Fibroblast of villous mesenchyme (primary cell): Measurements from ENCODE around the gene CYREN. TPM values are rescaled to one million over a fixed set of nuclear protein-coding genes. Genes with fewer than 3 reads are reported as not detected.
"Not testable (repeated sequence)": the region's sequence is repeated elsewhere in the genome, so short reads cannot be mapped to it uniquely, and the experiment has no call there.

ENCODE experiments used
- DNase-seq: peaks from one replicate; pipeline ENCODE4 v3.0.0-alpha.2; 2010; ENCODE audit warnings: low read depth
- H3K4me3 ChIP-seq: 2 replicates; pipeline ENCODE4 v1.5.1; 2011; ENCODE audit warnings: low read depth, mild to moderate bottlenecking, low read length
- total RNA-seq: library from RNA; depleted of rRNA; stranded (reverse); fragments of >200 nt; gene quantifications from 2 replicates; pipeline ENCODE4 v1.2.3, GENCODE V29; 2012
- TF ChIP-seq, protein P1 (sequence below): IDR thresholded peaks from 2 replicates; pipeline ENCODE4 v1.5.1; 2012; ENCODE audit warnings: low read depth, mild to moderate bottlenecking, low read length; ENCODE audit not compliant: insufficient read depth

Gene CYREN
- total RNA-seq, 1 donor: 34.1 TPM

GRCh38 chr7:135179321-135179925 is 8.9 kb upstream of the CYREN start:
- DNase-seq: no peak
- TF ChIP-seq, protein P1, sequence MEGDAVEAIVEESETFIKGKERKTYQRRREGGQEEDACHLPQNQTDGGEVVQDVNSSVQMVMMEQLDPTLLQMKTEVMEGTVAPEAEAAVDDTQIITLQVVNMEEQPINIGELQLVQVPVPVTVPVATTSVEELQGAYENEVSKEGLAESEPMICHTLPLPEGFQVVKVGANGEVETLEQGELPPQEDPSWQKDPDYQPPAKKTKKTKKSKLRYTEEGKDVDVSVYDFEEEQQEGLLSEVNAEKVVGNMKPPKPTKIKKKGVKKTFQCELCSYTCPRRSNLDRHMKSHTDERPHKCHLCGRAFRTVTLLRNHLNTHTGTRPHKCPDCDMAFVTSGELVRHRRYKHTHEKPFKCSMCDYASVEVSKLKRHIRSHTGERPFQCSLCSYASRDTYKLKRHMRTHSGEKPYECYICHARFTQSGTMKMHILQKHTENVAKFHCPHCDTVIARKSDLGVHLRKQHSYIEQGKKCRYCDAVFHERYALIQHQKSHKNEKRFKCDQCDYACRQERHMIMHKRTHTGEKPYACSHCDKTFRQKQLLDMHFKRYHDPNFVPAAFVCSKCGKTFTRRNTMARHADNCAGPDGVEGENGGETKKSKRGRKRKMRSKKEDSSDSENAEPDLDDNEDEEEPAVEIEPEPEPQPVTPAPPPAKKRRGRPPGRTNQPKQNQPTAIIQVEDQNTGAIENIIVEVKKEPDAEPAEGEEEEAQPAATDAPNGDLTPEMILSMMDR: no peak
- no peak overlapping the region for H3K4me3 ChIP-seq

DNA sequence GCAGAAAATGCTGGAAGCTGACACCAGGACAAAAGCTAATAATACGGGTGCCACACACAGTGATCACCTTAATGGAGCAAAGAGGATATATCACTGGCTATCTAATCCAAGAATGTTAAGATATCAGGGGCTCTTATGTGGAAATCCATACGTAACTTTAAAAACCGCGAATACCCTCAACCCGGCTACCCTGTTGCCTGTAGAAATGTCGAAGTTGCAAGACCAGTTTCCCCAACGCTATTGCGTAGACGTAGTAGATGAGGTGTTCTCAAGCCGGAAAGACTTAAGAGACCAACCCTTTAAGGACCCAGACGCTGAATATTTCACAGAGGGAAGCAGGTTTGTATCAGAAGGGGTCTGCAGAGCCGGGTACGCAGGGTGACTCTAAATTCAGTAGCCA is 7.9 kb upstream of the CYREN start:
- no peak overlapping the region for H3K4me3 ChIP-seq
- TF ChIP-seq, protein P1: no peak
- DNase-seq: no peak

GRCh38 chr7:135177028-135177696 is 6.7 kb upstream of the CYREN start:
- H3K4me3 ChIP-seq: no peak overlapping the region
- no peak for DNase-seq
- TF ChIP-seq, protein P1: no peak

DNA sequence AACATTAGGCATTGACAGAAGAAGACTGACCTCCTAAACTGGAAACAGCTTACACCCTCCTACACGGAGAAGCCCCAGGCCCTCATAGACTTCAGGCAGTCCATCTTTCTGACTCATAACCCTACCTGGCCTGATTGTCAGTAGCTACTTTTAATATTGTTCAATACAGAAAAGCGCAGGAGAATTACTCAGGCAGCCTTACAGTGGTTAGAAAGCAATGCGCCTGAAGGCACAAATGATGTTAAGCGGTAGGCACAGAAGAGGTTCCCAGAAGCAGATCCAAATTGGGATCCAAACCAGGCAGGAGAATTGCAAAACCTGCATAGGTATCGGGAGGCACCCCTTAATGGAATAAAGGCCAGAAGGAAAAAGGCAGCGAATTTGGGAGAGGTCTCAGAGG is 5.4 kb upstream of the CYREN start:
- no peak overlapping the region for H3K4me3 ChIP-seq
- DNase-seq: no peak
- TF ChIP-seq, protein P1: no peak

DNA sequence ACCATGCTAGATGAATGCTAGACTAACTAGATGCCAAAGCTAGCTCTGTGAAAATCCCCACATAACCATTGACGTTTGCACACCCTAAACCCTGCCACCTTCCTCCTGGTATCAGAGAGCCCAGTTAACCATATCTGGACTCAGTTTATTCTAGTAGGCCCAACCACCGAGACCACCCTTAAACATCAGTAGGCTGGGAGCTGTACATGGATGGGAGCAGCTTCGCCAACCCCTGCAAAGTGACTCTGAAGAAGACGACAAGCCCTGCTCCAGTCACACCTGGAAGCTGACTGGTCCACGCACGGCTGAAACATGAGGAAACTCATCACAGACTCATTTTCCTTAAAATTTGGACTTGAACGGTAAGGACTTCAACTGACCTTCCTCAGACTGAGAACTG is 4.4 kb upstream of the CYREN start:
- H3K4me3 ChIP-seq: no peak overlapping the region
- no peak for DNase-seq
- TF ChIP-seq, protein P1: no peak

DNA sequence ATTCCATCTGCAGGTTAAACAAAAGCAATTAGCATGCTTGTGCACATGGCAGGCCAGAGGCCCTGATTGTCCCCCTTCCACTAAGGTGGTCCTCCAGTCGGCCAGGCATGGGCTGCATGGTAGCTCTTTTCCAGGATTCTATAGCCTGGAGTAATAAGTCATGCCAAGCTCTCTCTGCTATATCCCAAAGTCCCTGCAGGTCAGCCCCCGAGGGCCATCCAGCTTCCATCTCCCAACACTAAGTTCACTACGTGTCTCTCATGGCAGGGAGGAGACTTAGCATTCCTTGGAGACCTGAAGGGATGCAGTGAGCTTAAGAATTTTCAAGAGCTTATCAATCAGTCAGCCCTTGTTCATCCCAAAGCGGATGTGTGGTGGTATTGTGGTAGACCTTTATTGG is 3.4 kb upstream of the CYREN start:
- DNase-seq, H3K4me3 ChIP-seq: not testable (repeated sequence)

DNA sequence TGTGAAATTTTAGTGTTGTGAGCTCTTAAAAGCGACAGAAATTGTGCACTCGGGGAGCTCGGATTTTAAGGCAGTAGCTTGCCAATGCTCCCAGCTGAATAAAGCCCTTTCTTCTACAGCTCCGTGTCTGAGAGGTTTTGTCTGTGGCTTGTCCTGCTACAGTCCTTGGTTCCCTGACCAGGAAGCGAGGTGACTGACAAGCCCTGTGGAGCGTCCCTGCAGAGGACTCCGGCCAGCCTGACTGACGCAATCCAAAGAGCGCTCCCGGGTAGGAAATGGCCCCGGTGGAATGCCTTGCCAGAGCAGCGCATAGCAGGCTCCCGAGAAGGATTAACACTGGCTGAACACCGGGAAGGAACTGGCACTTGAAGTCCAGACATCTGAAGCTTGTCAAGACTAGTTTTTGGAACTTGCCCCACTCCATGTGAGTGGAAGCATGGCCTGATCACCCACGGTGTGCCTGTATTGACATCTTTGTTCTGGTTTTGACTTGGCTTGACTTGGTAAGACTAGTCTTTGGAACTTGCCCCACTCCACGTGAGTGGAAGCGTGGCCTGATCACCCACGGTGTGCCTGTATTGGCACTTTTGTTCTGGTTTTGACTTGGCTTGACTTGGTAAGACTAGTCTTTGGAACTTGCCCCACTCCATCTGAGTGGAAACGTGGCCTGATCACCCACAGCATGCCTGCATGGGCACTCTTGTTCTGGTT is 1.2 kb upstream of the CYREN start:
- peak; percentile 35 for DNase-seq
- not testable (repeated sequence) for H3K4me3 ChIP-seq

- peak overlapping the region; percentile 80 for H3K4me3 ChIP-seq
- not testable (repeated sequence) for DNase-seq
Measured at GRCh38 chr7:135170998-135171481, 533 bp upstream of the CYREN start.
